CD4-positive, alpha-beta T cell treated with Interleukin-4 for 1 hour (primary cell): ENCODE results near the gene FNDC3A.
"Not testable (repeated sequence)": the region's sequence is repeated elsewhere in the genome, so short reads cannot be mapped to it uniquely, and the experiment has no call there.

Experiments used
- DNase-seq, 2 donors: peaks; one replicate each; pipeline ENCODE4 v3.0.0-alpha.2; 2020 to 2022

FNDC3A gene

GRCh38 chr13:48977973-48978372 is 2.3 kb downstream of the FNDC3A start:
- no peak for DNase-seq

DNA sequence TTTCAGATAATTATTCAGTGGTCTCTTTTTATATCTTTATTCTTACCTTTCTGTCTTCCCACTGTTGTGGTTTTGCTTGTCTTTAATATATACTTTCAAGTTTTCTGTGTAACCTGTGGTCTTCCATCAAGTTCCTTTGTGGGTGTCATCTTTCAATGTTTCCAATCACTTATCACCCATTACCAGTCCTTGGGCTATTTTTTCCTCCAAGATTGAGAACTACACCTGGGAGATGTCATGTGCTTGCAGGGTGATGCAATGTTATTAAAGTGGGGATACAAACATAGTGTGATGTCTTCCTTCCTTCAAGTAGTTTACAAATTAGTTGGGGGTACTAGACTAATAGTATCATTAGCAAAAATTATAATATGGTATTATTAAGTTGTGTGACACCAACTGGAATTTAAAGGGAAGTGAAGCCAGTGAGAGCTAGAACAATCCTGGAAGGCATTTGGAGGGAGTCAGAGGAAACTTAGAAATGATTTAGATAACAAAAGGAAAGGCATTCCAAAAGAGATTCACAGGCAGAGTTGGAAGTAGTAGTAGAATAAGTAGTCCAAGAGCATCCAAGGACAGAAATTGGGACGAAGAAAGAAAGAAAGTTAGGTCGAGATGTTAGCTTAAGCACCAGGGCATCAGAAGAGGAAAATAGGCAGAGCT is 3.4 kb downstream of the FNDC3A start:
- no peak for DNase-seq

DNA sequence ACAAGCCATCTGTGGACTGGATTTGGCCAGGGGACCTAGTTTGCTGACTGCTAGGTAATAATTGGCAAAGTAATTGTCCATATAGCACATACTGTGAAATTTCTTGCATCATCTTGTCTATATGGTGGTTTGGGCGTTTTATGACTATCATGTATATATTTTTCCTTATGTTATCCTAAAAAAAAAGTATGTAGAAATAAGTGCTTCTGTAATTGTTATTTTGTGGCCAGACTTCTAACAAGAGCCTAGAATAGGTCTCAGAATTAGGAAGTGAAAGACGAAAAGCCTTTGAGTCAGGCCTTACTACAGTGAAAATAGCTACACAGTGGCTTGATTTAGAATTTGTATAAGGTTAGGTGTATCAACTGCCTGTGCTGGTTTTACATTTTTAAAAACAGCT is 4.2 kb downstream of the FNDC3A start:
- DNase-seq, result no peak

DNA sequence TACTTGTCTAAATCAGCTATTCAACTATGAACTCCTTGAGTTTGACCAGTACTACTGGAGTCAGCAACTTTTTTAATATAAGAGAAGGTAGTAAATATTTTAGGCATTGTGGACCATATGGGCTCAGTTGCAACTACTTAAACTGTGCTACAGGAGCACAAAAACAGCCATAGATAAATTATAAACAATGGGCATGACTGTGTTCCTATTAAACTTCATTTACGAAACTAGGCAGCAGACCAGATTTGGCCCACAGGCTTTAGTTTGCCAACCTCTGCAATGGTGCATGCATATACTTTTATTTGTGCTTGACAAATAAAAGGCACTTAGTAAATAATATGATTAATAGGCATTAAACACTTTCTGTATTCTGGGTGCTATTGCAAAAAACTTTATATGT is 7.6 kb downstream of the FNDC3A start:
- DNase-seq, result no peak

GRCh38 chr13:48985756-48986155 is 10.0 kb downstream of the FNDC3A start:
- DNase-seq, result no peak

- no peak for DNase-seq
These were observed 15.2 kb downstream of the FNDC3A start for GRCh38 chr13:48990900-48991299.

- no peak for DNase-seq
These were observed 17.4 kb downstream of the FNDC3A start for GRCh38 chr13:48993150-48993549.

DNA sequence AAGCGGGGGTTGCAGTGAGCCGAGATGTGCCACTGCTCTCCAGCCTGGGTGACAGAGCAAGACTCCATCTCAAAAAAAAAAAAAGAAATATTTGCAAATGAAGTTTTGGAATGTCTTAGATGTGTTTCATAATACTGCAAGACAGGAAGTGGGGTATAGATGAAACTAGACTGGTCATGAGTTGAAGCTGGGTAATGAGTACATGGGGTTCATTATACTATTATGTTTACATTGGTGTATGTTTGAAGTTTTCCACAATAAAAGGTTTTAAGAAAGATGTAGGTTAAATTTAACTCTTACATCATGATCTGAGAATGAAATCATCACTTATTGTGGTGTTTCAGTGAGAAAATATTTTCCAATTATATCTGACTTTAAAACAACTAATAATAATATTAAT is 19.0 kb downstream of the FNDC3A start:
- DNase-seq, result no peak

- no peak for DNase-seq
These were observed 23.1 kb downstream of the FNDC3A start for GRCh38 chr13:48998641-48999292.

DNA sequence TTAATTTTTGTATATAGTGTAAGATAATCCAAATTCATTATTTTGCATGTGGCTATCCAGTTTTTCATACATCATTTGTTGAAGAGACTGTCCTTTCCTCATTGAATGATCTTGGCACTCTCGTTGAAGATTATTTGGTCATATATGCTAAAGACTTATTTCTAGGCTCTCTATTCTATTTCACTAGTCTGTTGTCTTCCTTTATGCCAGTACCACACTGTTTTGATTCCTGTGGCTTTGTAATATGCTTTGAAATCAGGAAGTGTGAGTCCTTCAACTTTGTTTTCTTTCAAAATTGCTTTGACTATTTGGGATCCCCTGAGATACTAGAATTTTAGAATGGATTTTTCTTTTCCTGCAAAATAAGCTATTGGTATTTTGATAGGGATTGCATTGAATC is 24.5 kb downstream of the FNDC3A start:
- DNase-seq, result no peak

- DNase-seq, result not testable (repeated sequence)
These were observed 43.4 kb downstream of the FNDC3A start for GRCh38 chr13:49018986-49019635.

- no peak for DNase-seq
These were observed 44.6 kb downstream of the FNDC3A start for GRCh38 chr13:49020328-49020727.

GRCh38 chr13:49020940-49021553 is 45.3 kb downstream of the FNDC3A start:
- DNase-seq, result no peak

DNA sequence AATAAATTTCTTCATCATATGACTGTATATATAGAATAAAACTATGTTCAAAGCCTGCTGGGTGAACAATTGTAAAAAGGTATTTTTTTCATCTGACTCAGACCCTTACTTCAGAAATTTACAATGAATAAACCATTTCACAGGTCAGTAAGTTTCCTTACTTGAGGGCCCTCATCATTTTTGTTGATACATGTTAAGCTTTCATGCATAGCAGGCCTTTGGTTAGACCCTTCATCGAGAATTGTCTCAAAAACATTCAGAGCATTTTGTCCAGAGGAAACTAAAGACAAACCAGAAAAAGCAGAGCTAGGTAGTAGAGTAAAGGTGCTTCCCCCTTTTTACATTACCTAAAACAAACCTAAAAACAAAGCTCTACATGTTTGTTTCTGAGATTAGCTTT is 46.2 kb downstream of the FNDC3A start:
- DNase-seq, result no peak

DNA sequence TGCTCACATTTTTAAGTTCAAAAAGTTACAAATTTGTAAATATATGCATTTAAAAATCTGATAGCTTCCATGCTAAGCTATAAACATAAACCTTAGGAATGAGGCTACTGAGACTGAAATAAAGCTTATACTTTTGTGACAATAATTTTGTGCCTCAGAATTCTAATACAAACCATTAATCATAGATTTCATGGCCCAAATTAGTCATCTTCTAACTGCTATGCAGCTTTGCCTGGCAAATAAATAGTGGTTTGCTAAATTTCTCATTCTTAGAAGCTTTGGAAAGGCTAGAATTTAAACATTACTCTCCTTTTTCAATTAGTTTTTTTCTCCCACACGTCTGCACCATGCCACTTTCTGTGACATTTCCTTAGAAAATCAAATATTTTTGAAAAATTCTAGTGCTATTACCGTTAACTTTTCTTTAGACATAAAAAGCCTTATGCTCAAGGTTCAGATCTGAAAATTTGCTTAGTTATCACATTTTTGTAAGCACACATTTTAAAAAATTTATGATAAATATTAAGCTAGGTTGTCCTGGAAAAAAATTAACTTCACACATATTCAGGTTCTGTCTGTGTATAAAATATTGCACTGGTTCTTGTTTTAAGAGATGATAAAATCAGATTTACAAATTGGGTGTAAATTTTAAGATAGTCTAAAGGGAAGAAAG is 46.9 kb downstream of the FNDC3A start:
- no peak for DNase-seq

- DNase-seq, result no peak
These were observed 47.7 kb downstream of the FNDC3A start for GRCh38 chr13:49023431-49023830.

GRCh38 chr13:49026851-49027250 is 51.1 kb downstream of the FNDC3A start:
- DNase-seq, result no peak

DNA sequence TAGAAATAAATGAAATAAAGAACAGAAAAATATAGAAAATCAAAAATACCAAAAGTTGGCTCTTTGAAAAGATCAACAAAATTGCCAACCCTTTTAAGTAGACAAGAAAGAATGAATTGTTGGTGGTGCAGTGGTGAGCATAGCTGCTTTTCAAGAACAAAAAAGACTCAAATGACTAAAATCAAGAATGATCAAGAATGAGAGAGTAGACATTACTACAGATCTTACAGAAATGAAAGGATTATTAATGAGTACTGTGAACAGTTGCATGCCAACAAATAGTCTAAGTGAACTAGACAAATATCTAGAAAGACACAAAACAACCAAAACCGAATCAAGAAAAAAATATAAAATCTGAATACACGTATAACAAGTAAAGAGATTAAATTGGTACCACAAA is 53.9 kb downstream of the FNDC3A start:
- DNase-seq, result no peak

GRCh38 chr13:49030213-49030612 is 54.5 kb downstream of the FNDC3A start:
- DNase-seq, result no peak

DNA sequence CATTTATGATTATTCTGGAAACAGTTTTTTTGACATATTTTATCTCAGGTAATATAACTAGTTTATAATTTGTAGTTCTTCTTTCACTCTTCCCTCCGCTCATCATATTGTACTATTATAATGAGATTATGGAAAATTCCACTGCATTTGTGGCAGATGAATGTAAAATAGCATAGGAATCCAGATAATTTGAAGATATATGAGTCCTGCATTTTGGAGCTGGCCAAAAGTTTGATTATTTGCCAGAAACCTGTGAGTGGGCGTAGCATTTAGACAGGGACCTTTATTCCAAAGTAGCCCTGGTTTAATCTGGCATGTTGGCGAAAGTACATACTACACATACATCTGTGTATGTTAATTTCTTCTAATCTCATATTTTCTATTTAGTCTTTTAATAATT is 65.2 kb downstream of the FNDC3A start:
- DNase-seq, result no peak

DNA sequence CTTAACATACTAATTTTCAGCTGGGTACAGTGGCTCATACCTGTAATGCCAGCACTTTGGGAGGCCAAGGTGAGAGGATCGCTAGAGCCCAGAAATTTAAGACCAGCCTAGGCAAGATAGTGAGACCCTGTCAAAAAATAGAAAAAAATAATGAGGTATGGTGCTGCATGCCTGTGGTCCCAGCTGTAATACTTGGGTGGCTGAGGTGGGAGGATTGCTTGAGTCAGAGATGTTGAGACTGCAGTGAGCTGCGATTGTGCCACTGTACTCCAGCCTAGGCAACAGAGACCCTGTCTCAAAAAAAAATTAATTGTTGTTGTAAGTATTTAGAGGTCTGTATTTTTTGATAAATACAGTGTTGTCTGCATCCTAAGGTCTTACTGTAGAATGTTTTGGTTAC is 66.8 kb downstream of the FNDC3A start:
- no peak for DNase-seq

DNA sequence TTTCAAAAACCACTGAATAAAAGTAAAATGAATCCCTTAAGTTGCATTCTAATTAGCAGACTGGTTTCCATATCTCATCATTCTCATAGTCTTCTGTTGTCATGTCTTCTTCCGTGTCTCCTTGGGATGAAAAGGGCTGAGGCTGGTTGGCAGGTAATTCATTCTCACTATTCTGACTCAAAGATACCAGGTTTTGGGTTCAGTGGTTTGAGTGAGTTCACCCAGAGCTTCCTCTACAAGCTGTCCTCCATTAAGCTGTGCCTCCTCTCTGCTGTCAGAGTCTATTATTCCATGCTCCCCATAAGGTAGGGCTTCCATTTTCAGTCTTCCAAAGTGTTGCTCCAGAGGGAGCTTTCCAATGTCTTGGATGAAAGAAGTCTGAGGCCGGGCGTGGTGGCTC is 68.3 kb downstream of the FNDC3A start:
- DNase-seq, result no peak

- no peak for DNase-seq
These were observed 69.1 kb downstream of the FNDC3A start for GRCh38 chr13:49044836-49045235.
